Endothelial cell of hepatic sinusoid (primary cell): Measurements from ENCODE around the gene NR6A1.
"Not testable (repeated sequence)": the region's sequence is repeated elsewhere in the genome, so short reads cannot be mapped to it uniquely, and the experiment has no call there.

Experiments
- in situ Hi-C: cut with HindIII; loops from 2 replicates; pipeline ENCODE4 v1.10.0; 2017; ENCODE audit warnings: low sequenced_read_pairs

Gene NR6A1

GRCh38 chr9:124762633-124763032, 8.5 kb downstream of the NR6A1 start:
- in situ Hi-C loops = no loop called here

GRCh38 chr9:124761710-124762109, 9.4 kb downstream of the NR6A1 start:
- in situ Hi-C loops = no loop called here

- in situ Hi-C loops = no loop called here
Measured at GRCh38 chr9:124761196-124761595, 9.9 kb downstream of the NR6A1 start.

GRCh38 chr9:124760719-124761118, 10.4 kb downstream of the NR6A1 start:
- in situ Hi-C loops = no loop called here

- in situ Hi-C loops = no loop called here
Measured at GRCh38 chr9:124759327-124759726, 11.8 kb downstream of the NR6A1 start.

- in situ Hi-C loops = no loop called here
Measured at GRCh38 chr9:124758691-124759090, 12.4 kb downstream of the NR6A1 start.

GRCh38 chr9:124758061-124758460, 13.1 kb downstream of the NR6A1 start:
- in situ Hi-C loops = no loop called here

GRCh38 chr9:124757616-124758015, 13.5 kb downstream of the NR6A1 start:
- in situ Hi-C loops = no loop called here

GRCh38 chr9:124756011-124756410, 15.1 kb downstream of the NR6A1 start:
- in situ Hi-C loops = no loop called here

GRCh38 chr9:124755061-124755460, 16.1 kb downstream of the NR6A1 start:
- in situ Hi-C loops = no loop called here

GRCh38 chr9:124754289-124754688, 16.8 kb downstream of the NR6A1 start:
- in situ Hi-C loops = no loop called here

GRCh38 chr9:124752967-124753366, 18.1 kb downstream of the NR6A1 start:
- in situ Hi-C loops = no loop called here

GRCh38 chr9:124749781-124750180, 21.3 kb downstream of the NR6A1 start:
- in situ Hi-C loops = no loop called here

- in situ Hi-C loops = no loop called here
Measured at GRCh38 chr9:124749284-124749683, 21.8 kb downstream of the NR6A1 start.

GRCh38 chr9:124747065-124747464, 24.0 kb downstream of the NR6A1 start:
- in situ Hi-C loops = no loop called here

- in situ Hi-C loops = no loop called here
Measured at GRCh38 chr9:124743686-124744348, 27.3 kb downstream of the NR6A1 start.

- in situ Hi-C loops = no loop called here
Measured at GRCh38 chr9:124742940-124743339, 28.2 kb downstream of the NR6A1 start.

GRCh38 chr9:124741662-124742061, 29.4 kb downstream of the NR6A1 start:
- in situ Hi-C loops = no loop called here

GRCh38 chr9:124741149-124741548, 30.0 kb downstream of the NR6A1 start:
- in situ Hi-C loops = no loop called here

- in situ Hi-C loops = no loop called here
Measured at GRCh38 chr9:124739360-124739759, 31.8 kb downstream of the NR6A1 start.

- in situ Hi-C loops = not testable (repeated sequence)
Measured at GRCh38 chr9:124738075-124738474, 33.0 kb downstream of the NR6A1 start.

- in situ Hi-C loops = no loop called here
Measured at GRCh38 chr9:124735121-124735520, 36.0 kb downstream of the NR6A1 start.

GRCh38 chr9:124734741-124735083, 36.4 kb downstream of the NR6A1 start:
- in situ Hi-C loops = not testable (repeated sequence)
